Neural progenitor cell (in vitro differentiated cells): ENCODE results near the gene FREM2. TPM values are rescaled to one million over a fixed set of nuclear protein-coding genes. Genes with fewer than 3 reads are reported as not detected.

Source experiments
- DNase-seq: peaks from one replicate; pipeline ENCODE4 v3.0.0-alpha.2; 2016; ENCODE audit warnings: low spot score
- H2AFZ ChIP-seq: fragments of 200-600 bp; sonication (generic); replicated peaks from 2 replicates; pipeline ENCODE4 v1.6.1; 2016; ENCODE audit warnings: antibody characterized with exemption
- H3F3A ChIP-seq: fragments of 200-600 bp; sonication (generic); 2 replicates; pipeline ENCODE4 v1.6.1; 2016; ENCODE audit warnings: antibody characterized with exemption, low read depth
- H3K27ac ChIP-seq: fragments of 200-600 bp; sonication (generic); 2 replicates; pipeline ENCODE4 v1.5.1; 2016; ENCODE audit warnings: mild to moderate bottlenecking
- H3K27me3 ChIP-seq: fragments of 200-600 bp; sonication (generic); 2 replicates; pipeline ENCODE4 v1.6.1; 2016; ENCODE audit warnings: mild to moderate bottlenecking, moderate library complexity
- H3K36me3 ChIP-seq: fragments of 200-600 bp; sonication (generic); 2 replicates; pipeline ENCODE4 v1.5.1; 2016
- H3K4me1 ChIP-seq: fragments of 200-600 bp; sonication (generic); 2 replicates; pipeline ENCODE4 v1.6.1; 2016; ENCODE audit warnings: mixed run types
- H3K4me2 ChIP-seq: fragments of 200-600 bp; sonication (generic); 2 replicates; pipeline ENCODE4 v1.6.1; 2016
- H3K4me3 ChIP-seq: fragments of 200-600 bp; sonication (generic); 2 replicates; pipeline ENCODE4 v1.5.1; 2016
- H3K79me2 ChIP-seq: fragments of 200-600 bp; sonication (generic); 2 replicates; pipeline ENCODE4 v1.6.1; 2016; ENCODE audit warnings: low read depth
- H3K9ac ChIP-seq: fragments of 200-600 bp; sonication (generic); 2 replicates; pipeline ENCODE4 v1.6.1; 2016
- H3K9me3 ChIP-seq: fragments of 200-600 bp; sonication (generic); 2 replicates; pipeline ENCODE4 v1.5.1; 2016; ENCODE audit warnings: low read depth
- H4K20me1 ChIP-seq: fragments of 200-600 bp; sonication (generic); 2 replicates; pipeline ENCODE4 v1.6.1; 2016; ENCODE audit warnings: low read depth
- H3K27ac Mint-ChIP-seq: 3 replicates; pipeline ENCODE4 v1.8.0; 2021; ENCODE audit warnings: mixed read lengths
- H3K27me3 Mint-ChIP-seq: 2 replicates; pipeline ENCODE4 v1.8.0; 2022; ENCODE audit warnings: low read depth, mild to moderate bottlenecking, inconsistent platforms, moderate library complexity, mixed read lengths; ENCODE audit not compliant: insufficient read depth
- H3K36me3 Mint-ChIP-seq: 3 replicates; pipeline ENCODE4 v1.8.0; 2021; ENCODE audit warnings: mixed read lengths
- H3K4me1 Mint-ChIP-seq: 3 replicates; pipeline ENCODE4 v1.8.0; 2021; ENCODE audit warnings: mixed read lengths
- H3K4me3 Mint-ChIP-seq: 3 replicates; pipeline ENCODE4 v1.8.0; 2021; ENCODE audit warnings: mild to moderate bottlenecking, moderate library complexity, mixed read lengths
- H3K9me3 Mint-ChIP-seq: 3 replicates; pipeline ENCODE4 v1.8.0; 2020; ENCODE audit warnings: mixed read lengths
- CTCF ChIP-seq: fragments of 200-600 bp; sonication (generic); IDR thresholded peaks from 2 replicates; pipeline ENCODE4 v1.5.1; 2017; ENCODE audit warnings: antibody characterized with exemption, mild to moderate bottlenecking
- EZH2 ChIP-seq: fragments of 200-600 bp; sonication (generic); IDR thresholded peaks from 2 replicates; pipeline ENCODE4 v1.6.1; 2017; ENCODE audit warnings: antibody characterized with exemption, mild to moderate bottlenecking, moderate library complexity
- EZH2phosphoT487 ChIP-seq: fragments of 200-600 bp; sonication (generic); IDR thresholded peaks from 2 replicates; pipeline ENCODE4 v1.6.1; 2017; ENCODE audit warnings: antibody characterized with exemption
- total RNA-seq: library from RNA; depleted of rRNA; stranded (reverse); fragments of >200 nt; gene quantifications from 2 replicates; pipeline ENCODE4 v1.2.3, GENCODE V29; 2015; ENCODE audit warnings: low replicate concordance

FREM2 gene
- total RNA-seq, 1 donor from 2014 or later: 21.3 TPM

- peaks cover 13% of the 10 kb centered on the region for H3K36me3 Mint-ChIP-seq
- TF ChIP-seq CTCF: no peak
- no peak for TF ChIP-seq EZH2phosphoT487
- no peak for TF ChIP-seq EZH2
Measured at GRCh38 chr13:38850868-38851626, 164.2 kb downstream of the FREM2 start.

GRCh38 chr13:38854226-38854625, 167.3 kb downstream of the FREM2 start:
- Histone ChIP-seq H4K20me1 (no peaks in the 10 kb centered on the region), H3K36me3 (no peaks in the 10 kb centered on the region), H3K9me3 (no peaks in the 10 kb centered on the region), H3K27ac (no peak overlapping the region), H3K4me2 (no peak overlapping the region), H3K27me3 (no peaks in the 10 kb centered on the region), H3K79me2 (no peaks in the 10 kb centered on the region), H3F3A (no peaks in the 10 kb centered on the region), H3K9ac (no peak overlapping the region), H2AFZ (no peak overlapping the region), H3K4me3 (no peak overlapping the region), H3K4me1 (no peaks in the 10 kb centered on the region)
- no peak for DNase-seq
- TF ChIP-seq EZH2: no peak
- no peak for TF ChIP-seq CTCF
- no peak for TF ChIP-seq EZH2phosphoT487
- Mint-ChIP-seq H3K27me3 (no peaks in the 10 kb centered on the region), H3K36me3 (peaks cover 11% of the 10 kb centered on the region), H3K9me3 (no peaks in the 10 kb centered on the region), H3K4me3 (no peak overlapping the region), H3K4me1 (peaks cover 3% of the 10 kb centered on the region), H3K27ac (no peak overlapping the region)

More at GRCh38 chr13:38850868-38851626, 164.2 kb downstream of the FREM2 start:
- no peak overlapping the region for H2AFZ ChIP-seq
- no peaks in the 10 kb centered on the region for H3K9me3 Mint-ChIP-seq
- H3K4me1 ChIP-seq: no peaks in the 10 kb centered on the region
- H3K4me2 ChIP-seq: no peak overlapping the region
- H3K27me3 Mint-ChIP-seq: no peaks in the 10 kb centered on the region
- H3K4me1 Mint-ChIP-seq: no peaks in the 10 kb centered on the region
- no peak overlapping the region for H3K4me3 ChIP-seq
- H3K27me3 ChIP-seq: no peaks in the 10 kb centered on the region
- no peaks in the 10 kb centered on the region for H3K9me3 ChIP-seq
- H3K9ac ChIP-seq: no peak overlapping the region
- no peak overlapping the region for H3K27ac ChIP-seq
- H3K4me3 Mint-ChIP-seq: no peak overlapping the region
- no peak overlapping the region for H3K27ac Mint-ChIP-seq
- H4K20me1 ChIP-seq: no peaks in the 10 kb centered on the region
- no peaks in the 10 kb centered on the region for H3K36me3 ChIP-seq
- H3K79me2 ChIP-seq: no peaks in the 10 kb centered on the region
- no peaks in the 10 kb centered on the region for H3F3A ChIP-seq
- no peak for DNase-seq

- Histone ChIP-seq H3F3A (no peaks in the 10 kb centered on the region), H3K4me2 (no peak overlapping the region), H3K4me1 (no peaks in the 10 kb centered on the region), H3K9me3 (no peaks in the 10 kb centered on the region), H3K27ac (no peak overlapping the region), H3K79me2 (no peaks in the 10 kb centered on the region), H3K9ac (no peak overlapping the region), H3K27me3 (no peaks in the 10 kb centered on the region), H4K20me1 (no peaks in the 10 kb centered on the region), H2AFZ (no peak overlapping the region), H3K36me3 (no peaks in the 10 kb centered on the region), H3K4me3 (no peak overlapping the region)
- no peaks in the 10 kb centered on the region for H3K27me3 Mint-ChIP-seq
- peaks cover 3% of the 10 kb centered on the region for H3K4me1 Mint-ChIP-seq
- no peak overlapping the region for H3K4me3 Mint-ChIP-seq
- no peak for TF ChIP-seq EZH2phosphoT487
- no peak for TF ChIP-seq EZH2
- no peak for TF ChIP-seq CTCF
- no peaks in the 10 kb centered on the region for H3K9me3 Mint-ChIP-seq
- DNase-seq: no peak
- H3K27ac Mint-ChIP-seq: no peak overlapping the region
- peaks cover 6% of the 10 kb centered on the region for H3K36me3 Mint-ChIP-seq
Measured at GRCh38 chr13:38856065-38856464, 169.2 kb downstream of the FREM2 start.
